HG02571 (cell line): ENCODE data around the gene TMED4.
"Not testable (repeated sequence)": the region's sequence is repeated elsewhere in the genome, so short reads cannot be mapped to it uniquely, and the experiment has no call there.

Experiments used
- ATAC-seq: cut with Tn5 transposase; IDR thresholded peaks from one replicate; pipeline ENCODE4 v1.9.1; 2021; ENCODE audit warnings: mild to moderate bottlenecking, moderate library complexity; ENCODE audit not compliant: unreplicated experiment

TMED4 gene

GRCh38 chr7:44569959-44570358 lies 12.1 kb downstream of the TMED4 start:
- no peak for ATAC-seq

GRCh38 chr7:44568771-44569560 lies 13.1 kb downstream of the TMED4 start:
- no peak for ATAC-seq

DNA sequence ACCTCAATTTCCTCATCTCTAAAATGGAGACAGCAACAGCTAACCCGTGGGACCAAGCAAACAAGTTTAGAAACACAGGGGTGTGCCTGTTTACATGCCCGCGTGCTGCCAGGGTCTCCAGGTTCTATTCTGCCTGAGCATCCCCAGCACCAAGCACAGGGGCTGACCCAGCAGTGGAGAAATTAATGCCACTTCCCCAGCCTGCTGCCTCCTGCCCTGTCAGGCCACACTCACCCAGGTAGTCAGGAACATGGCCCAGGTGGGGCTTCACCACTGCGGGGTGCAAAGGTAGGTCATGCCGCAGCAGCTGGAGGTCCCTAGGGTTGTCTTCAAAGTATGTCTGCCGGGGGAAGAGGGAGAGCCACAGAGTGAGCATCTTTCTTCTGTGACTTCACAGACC lies 14.1 kb downstream of the TMED4 start:
- no peak for ATAC-seq

DNA sequence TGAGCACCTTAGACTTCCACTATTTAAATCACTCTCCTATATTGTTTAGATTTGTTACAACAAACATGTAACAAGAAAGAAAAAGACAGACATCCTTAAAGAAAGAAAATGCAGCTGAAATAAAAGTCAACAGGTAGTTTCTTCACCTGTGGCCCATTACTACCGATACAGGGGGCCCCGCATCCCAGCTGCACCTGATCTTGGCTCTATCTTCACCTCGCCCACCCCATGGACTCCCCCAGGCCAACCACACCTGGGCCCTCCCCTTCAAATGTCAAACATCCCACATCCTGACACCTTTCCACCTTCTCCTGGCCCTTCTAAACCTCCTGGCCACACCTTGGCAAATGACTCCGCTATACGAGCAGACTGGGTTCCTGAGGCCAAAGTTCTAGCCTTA lies 15.4 kb downstream of the TMED4 start:
- ATAC-seq = no peak

- no peak for ATAC-seq
Measured at GRCh38 chr7:44565795-44566559, 16.1 kb downstream of the TMED4 start.

DNA sequence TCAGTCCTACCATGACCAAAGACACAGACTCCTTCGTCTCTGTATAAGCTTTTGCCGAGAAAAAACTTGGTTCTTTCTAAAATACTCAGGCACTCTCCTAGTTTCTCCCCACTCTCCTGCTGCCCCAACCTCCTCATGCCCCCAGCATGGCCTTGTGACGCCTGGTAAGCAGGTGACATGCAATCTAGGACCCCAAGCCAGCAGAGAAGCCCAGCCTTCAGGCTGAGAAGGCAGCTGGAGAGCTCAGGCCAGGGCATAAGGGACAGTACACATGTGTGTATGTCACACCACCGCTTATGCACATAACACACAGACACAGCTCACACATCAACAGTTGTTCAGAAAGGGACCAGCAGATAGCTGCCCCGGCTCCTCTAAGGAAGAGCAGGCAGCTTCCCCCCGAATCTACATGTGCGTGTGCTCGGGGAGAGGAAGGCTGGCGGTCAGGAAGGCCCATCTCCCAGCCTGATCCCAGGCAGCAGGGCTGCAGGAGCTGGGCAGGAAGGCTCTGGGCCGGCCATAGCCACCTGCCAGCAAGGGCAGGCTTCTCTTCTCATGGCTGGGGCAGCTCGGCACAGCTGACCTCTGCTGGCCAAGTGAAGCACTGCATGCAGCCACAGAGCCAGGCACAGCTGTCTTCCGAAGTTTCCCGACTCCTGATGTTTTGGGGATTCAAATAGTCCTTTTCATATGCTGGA lies 16.8 kb downstream of the TMED4 start:
- no peak for ATAC-seq

DNA sequence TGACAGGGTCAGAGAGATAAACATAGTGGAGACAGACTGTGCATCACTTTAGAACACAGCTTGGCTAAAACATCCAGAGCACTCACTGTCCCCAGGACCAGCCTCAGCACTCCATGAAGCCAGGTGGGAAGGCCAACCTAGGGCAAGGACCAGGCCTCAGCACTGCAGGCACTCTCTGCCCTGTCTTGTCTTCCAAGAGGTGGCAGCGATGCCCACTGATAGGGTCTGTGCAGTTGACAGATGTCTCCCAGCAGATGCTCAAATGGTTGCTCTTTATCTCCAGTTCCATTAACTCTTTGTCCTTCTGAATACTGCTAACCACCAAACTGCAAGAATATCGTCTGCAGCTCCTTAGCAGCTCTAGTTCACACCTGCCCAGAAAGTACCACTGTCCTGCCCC lies 17.4 kb downstream of the TMED4 start:
- no peak for ATAC-seq

- no peak for ATAC-seq
Measured at GRCh38 chr7:44563171-44563679, 18.8 kb downstream of the TMED4 start.

DNA sequence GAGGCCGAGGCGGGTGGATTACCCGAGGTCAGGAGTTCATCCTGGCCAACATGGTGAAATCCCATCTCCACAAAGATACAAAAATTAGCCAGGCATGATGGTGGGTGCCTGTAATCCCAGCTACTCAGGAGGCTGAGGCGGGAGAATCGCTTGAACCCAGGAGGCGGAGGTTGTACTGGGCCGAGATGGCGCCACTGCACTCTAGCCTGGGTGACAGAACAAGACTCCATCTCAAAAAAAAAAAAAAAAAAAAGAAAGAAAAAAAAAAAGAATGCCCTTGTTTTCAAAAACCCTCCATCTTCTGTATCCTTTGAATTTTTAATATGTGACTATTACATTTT lies 19.4 kb downstream of the TMED4 start:
- not testable (repeated sequence) for ATAC-seq

DNA sequence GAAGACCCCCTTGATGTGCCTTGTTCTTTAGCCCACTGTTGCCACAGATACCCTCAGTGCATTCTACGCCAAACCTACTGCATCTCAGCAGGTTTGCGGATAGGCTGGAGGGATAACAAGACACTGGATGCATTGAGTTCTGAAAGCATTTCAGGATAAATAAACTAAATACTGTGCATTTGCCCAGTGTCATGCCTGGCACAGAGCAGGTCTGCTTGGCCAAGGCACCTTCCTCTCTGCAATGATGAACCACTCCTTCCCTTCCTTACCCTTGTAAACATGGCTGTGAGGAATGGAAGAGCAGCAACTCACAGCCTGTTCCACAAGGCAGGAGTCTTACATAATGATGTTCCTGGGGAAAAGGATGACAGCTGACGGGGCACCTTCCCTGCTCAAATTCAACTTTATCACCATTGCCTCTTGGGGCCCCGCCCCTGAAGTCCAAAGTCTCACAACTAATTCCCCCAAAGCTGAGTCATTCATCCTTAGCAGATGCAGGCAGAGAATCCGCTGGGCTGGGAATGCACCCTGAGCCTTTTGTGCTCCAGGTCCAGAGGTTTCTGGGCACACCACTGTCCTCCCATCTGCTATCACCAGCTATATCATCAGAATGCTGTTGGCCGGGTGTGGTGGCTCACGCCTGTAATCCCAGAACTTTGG lies 19.9 kb downstream of the TMED4 start:
- no peak for ATAC-seq

- no peak for ATAC-seq
Measured at GRCh38 chr7:44561481-44561880, 20.6 kb downstream of the TMED4 start.

GRCh38 chr7:44559485-44559884 lies 22.5 kb downstream of the TMED4 start:
- no peak for ATAC-seq

DNA sequence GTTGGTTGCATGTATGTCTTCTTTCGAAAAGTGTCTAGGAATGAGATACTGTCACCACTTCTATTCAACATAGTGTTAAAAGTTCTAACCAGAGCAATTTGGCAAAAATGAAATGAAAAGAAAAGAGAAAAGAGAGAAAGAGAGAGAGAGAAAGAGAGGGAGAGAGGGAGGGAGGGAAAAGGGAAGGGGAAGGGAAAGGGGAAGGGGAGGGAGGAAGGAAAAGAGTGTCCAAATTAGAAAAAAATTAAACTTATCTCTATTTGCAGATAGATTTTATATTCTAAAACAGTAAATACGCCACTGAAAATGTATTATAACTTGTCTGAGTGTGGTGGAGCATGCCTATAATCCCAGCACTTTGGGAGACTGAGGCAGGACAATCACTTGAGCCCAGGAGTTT lies 24.5 kb downstream of the TMED4 start:
- ATAC-seq = no peak

GRCh38 chr7:44555350-44555749 lies 26.7 kb downstream of the TMED4 start:
- no peak for ATAC-seq

DNA sequence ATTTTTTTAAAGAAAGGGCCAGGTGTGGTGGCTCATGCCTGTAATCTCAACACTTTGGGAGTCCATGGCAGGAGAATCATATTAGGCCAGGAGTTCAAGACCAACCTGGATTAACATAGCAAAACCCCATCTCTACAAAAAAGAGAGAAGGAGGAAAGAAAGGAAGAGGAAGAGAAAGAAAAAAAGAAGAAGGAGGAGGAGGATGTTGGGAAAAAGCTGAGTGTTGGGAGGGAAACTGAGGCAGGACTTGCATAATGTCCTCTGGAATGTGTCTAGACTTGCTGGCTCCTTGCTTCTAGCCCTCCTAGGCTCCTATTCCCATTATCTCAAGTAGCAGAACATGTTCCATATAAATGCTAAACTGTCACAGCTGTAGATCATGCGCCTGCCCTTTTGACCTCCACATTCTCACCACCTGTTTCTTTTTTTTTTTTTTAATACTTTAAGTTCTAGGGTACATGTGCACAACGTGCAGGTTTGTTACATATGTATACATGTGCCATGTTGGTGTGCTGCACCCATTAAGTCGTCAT lies 29.5 kb downstream of the TMED4 start:
- not testable (repeated sequence) for ATAC-seq

GRCh38 chr7:44549457-44549856 lies 32.6 kb downstream of the TMED4 start:
- no peak for ATAC-seq

GRCh38 chr7:44548893-44549292 lies 33.1 kb downstream of the TMED4 start:
- no peak for ATAC-seq

DNA sequence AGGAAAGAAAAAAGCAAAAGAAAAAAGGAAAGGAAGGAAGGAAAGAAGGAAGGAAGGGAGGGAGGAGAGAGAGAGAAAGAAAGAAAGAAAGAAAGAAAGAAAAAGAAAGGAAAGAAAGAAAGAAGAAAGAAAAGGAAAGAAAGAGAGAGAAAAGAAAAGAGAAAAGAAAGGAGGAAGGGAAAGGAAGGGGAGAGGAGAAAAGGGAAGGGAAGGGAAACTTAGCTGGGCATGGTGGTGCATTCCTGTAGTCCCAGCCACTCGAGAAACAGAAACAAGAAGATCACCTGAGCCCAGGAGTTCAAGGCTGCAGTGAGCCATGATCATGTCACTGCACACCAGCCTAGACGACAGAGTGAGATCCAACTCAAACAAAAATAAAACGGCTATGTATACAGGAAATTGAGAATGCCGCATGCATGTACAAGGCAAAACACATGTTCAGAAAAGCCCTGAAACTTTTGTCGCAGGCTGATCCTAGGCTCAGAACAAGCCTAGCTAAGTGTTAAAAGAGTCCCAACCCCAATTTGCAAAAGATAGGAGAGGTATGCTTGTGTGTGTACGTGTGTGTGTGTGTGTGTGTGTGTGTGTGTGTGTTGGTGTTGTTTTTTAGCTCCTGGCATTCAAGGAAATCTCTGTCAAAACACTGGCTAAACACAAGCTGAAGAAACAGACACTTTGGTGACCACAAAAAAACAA lies 34.3 kb downstream of the TMED4 start:
- no peak for ATAC-seq

DNA sequence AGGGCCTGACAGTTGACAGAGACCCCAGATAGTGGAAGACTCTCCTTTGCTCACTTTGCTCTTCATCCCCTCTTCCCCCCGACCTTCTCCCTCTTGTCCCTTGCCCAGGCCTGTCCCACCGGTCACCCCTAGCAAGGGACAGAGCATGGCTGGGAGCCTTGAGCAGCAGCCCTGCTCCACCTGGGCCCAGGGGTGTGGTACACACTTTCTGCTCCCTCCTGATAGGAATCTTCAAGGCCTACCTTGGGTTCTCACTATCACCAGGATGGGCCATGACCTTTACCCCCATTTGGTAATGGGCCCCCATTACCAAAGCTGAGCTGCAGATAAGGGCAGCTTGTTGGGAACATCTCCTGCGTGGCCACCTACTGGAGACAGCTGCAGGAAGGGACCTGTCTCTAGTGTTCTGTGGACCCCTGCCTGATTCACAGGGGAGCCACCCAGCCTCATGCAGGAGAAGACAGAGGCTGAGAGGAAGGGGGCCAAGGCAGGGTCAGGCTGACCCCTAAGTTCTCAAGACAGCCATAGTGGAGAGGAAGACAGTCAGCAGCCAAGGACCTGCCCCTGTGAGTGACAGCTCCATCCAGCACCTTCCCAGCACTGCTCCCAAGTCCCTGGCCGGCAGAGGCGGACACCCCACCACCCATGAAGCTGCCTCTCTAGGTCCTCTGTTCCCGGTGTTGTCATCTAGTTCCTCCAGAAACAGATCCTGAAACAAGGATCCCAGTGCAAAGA lies 40.0 kb downstream of the TMED4 start:
- no peak for ATAC-seq
